Common myeloid progenitor, CD34-positive (primary cell): Measurements from ENCODE around the gene COA7.
"Not testable (repeated sequence)": the region's sequence is repeated elsewhere in the genome, so short reads cannot be mapped to it uniquely, and the experiment has no call there.

Experiments
- CTCF ChIA-PET: fragments of 350-600 bp; sonication (Branson Sonifier 250); formaldehyde crosslinking; loops from one replicate; lab custom pipeline; 2021; ENCODE audit warnings: antibody characterized with exemption; lab: Charles Lee
- POLR2A ChIA-PET: fragments of 350-600 bp; sonication (Branson Sonifier 250); formaldehyde crosslinking; loops from one replicate; lab custom pipeline; 2021; ENCODE audit warnings: antibody characterized with exemption; lab: Charles Lee
- DNase-seq, 3 donors: peaks; one replicate each; pipeline versions ENCODE4 v3.0.0 to v3.0.0-alpha.2; 2013
- H3K27ac ChIP-seq, 2 experiments: 1 replicate in 1 of 2; 2 replicates in 1 of 2; pipeline ENCODE4 v1.7.0; 2013; ENCODE audit warnings: inconsistent platforms in 2 of 2, low read length in 2 of 2, mild to moderate bottlenecking in 2 of 2, low read depth in 1 of 2, moderate library complexity in 1 of 2; ENCODE audit not compliant: severe bottlenecking in 2 of 2, insufficient read depth in 1 of 2, poor library complexity in 1 of 2
- H3K27me3 ChIP-seq, 5 experiments: replicated peaks in 2 of 5; 1 replicate in 3 of 5; 2 replicates in 2 of 5; pipeline versions ENCODE4 v1.6.1 to v1.7.0; 2013; ENCODE audit warnings: low read length in 4 of 5, mild to moderate bottlenecking in 2 of 5, moderate library complexity in 2 of 5, inconsistent platforms in 1 of 5; ENCODE audit not compliant: insufficient read depth in 5 of 5, control insufficient read depth in 4 of 5
- H3K36me3 ChIP-seq, 4 experiments: 1 replicate in 2 of 4; 2 replicates in 2 of 4; pipeline versions ENCODE4 v1.6.1 to v1.7.0; 2013; ENCODE audit warnings: low read length in 3 of 4, control low read depth in 1 of 4, mild to moderate bottlenecking in 1 of 4; ENCODE audit not compliant: control insufficient read depth in 4 of 4, insufficient read depth in 4 of 4
- H3K4me1 ChIP-seq, 4 experiments: 1 replicate in 3 of 4; 2 replicates in 1 of 4; pipeline versions ENCODE4 v1.6.1 to v1.7.1; 2013; ENCODE audit warnings: low read length in 3 of 4, mild to moderate bottlenecking in 3 of 4, control low read depth in 1 of 4, inconsistent platforms in 1 of 4, moderate library complexity in 1 of 4; ENCODE audit not compliant: control insufficient read depth in 4 of 4, insufficient read depth in 4 of 4; ENCODE audit errors: control extremely low read depth in 1 of 4
- H3K4me3 ChIP-seq, 7 experiments: 1 replicate in 4 of 7; 2 replicates in 3 of 7; pipeline versions ENCODE4 v1.5.1 to v1.7.0; 2013; ENCODE audit warnings: mild to moderate bottlenecking in 7 of 7, low read length in 6 of 7, moderate library complexity in 6 of 7, inconsistent platforms in 2 of 7, low read depth in 2 of 7, control low read depth in 1 of 7; ENCODE audit not compliant: insufficient read depth in 4 of 7, control insufficient read depth in 1 of 7; ENCODE audit errors: extremely low read depth in 1 of 7
- H3K9me3 ChIP-seq, 5 experiments: 1 replicate in 4 of 5; 2 replicates in 1 of 5; pipeline versions ENCODE4 v1.6.1 to v1.7.1; 2013; ENCODE audit warnings: low read length in 4 of 5, mild to moderate bottlenecking in 2 of 5, inconsistent platforms in 1 of 5, low read depth in 1 of 5, moderate library complexity in 1 of 5; ENCODE audit not compliant: control insufficient read depth in 4 of 5, insufficient read depth in 2 of 5; ENCODE audit errors: control extremely low read depth in 1 of 5
- WGBS: methylation state at CpG from one replicate; pipeline ENCODE4 v1.1.5; 2013; ENCODE audit not compliant: insufficient coverage; 5-methylcytosine and 5-hydroxymethylcytosine counted together

Gene COA7

DNA sequence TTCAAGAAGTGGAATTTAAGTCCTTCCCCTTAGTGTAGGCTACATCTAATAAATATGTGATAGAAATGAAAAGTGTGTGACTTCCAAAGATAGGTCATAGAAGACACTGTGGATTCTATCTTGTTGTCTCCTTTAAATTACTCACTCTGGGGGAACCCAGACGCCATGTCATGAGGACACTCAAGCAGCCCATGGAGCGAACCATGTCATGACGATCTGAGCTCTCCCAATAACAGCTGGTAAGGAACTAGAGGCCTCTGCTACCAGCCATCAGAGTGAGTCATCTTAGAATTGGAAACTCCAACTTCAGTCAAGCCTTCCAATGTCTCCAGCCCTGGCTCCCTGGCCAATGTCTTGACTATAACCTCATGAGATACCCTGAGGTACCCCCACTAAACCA is 6.3 kb downstream of the COA7 start:
- DNase-seq = no peak
- ChIA-PET POLR2A (no interaction called here), CTCF (no interaction called here)
- Histone ChIP-seq H3K4me3 (no peak overlapping the region), H3K9me3 (no peaks in the 10 kb centered on the region), H3K27ac (no peak overlapping the region), H3K27me3 (no peaks in the 10 kb centered on the region), H3K36me3 (peaks cover 3 to 39% (median 25%) of the 10 kb centered on the region in 4 experiments), H3K4me1 (no peaks in the 10 kb centered on the region)
- 100% methylated on average over 3 of the region's 3 CpGs for WGBS

GRCh38 chr1:52686830-52687229 is 11.3 kb downstream of the COA7 start:
- WGBS = 92% methylated on average over 3 of the region's 5 CpGs
- H3K27ac ChIP-seq = no peak overlapping the region
- CTCF ChIA-PET = interaction anchor here (0.6 to 1.5 kb wide), 10 partner anchors 10 to 320 kb away, joined by 3 to 14 read pairs (median 4); partner anchors contain the start of gene GPX7
- H3K27me3 ChIP-seq = no peaks in the 10 kb centered on the region
- H3K36me3 ChIP-seq = peaks cover 9 to 38% (median 23%) of the 10 kb centered on the region in 4 experiments
- peaks cover 0 to 1% (median 0%) of the 10 kb centered on the region in 4 experiments for H3K4me1 ChIP-seq
- H3K9me3 ChIP-seq = no peaks in the 10 kb centered on the region
- POLR2A ChIA-PET = no interaction called here
- no peak for DNase-seq
- H3K4me3 ChIP-seq = no peak overlapping the region

DNA sequence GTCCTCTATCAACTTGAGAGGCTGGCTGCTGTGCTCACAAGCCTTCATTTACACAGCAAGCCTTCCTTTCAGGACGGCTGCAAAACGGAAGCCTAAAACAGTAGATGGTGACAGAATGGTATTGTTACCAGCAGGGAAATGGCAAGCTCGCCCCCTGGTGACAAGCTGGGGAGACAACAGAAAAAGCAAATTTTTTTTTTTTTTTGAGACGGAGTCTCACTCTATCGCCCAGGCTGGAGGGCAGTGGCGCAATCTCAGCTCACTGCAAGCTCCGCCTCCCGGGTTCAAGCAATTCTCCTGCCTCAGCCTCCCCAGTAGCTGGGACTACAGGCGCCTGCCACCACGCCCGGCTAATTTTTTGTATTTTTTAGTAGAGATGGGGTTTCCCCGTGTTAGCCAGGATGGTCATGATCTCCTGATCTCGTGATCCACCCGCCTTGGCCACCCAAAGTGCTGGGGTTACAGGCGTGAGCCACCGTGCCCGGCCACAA is 11.8 kb downstream of the COA7 start:
- WGBS = 71% methylated on average over 12 of the region's 17 CpGs
- peak; percentile 76 to 90 (median 88) for DNase-seq
- not testable (repeated sequence) for H3K4me3 ChIP-seq, H3K4me1 ChIP-seq, H3K9me3 ChIP-seq, H3K27ac ChIP-seq, H3K27me3 ChIP-seq
- POLR2A ChIA-PET = interaction anchor here (0.6 to 1.1 kb wide), 3 partner anchors 133 to 544 kb away, joined by 3 to 6 read pairs (median 4); partner anchors contain the start of genes ORC1 and PRPF38A
- H3K36me3 ChIP-seq = peaks cover 9 to 34% (median 20%) of the 10 kb centered on the region in 4 experiments
- CTCF ChIA-PET = interaction anchor here (0.6 to 1.5 kb wide), 13 partner anchors 10 to 319 kb away, joined by 3 to 14 read pairs (median 4); partner anchors contain the start of genes GPX7 and ZYG11B

GRCh38 chr1:52684545-52684944 is 13.6 kb downstream of the COA7 start:
- no peak overlapping the region for H3K27ac ChIP-seq
- DNase-seq = no peak
- peaks cover 9 to 30% (median 17%) of the 10 kb centered on the region in 4 experiments for H3K36me3 ChIP-seq
- peaks cover 0 to 1% (median 0%) of the 10 kb centered on the region in 4 experiments for H3K4me1 ChIP-seq
- no peaks in the 10 kb centered on the region for H3K9me3 ChIP-seq
- WGBS = no CpG with 5 or more reads among the region's 1 CpG
- ChIA-PET CTCF (interaction anchor here (0.8 to 1.0 kb wide), 2 partner anchors 91 to 244 kb away, joined by 3 to 4 read pairs; no protein-coding TSS in a partner anchor), POLR2A (no interaction called here)
- H3K4me3 ChIP-seq = no peak overlapping the region
- no peaks in the 10 kb centered on the region for H3K27me3 ChIP-seq

- Histone ChIP-seq H3K4me3 (no peak overlapping the region), H3K27ac (no peak overlapping the region), H3K36me3 (peaks cover 9 to 26% (median 14%) of the 10 kb centered on the region in 4 experiments), H3K9me3 (no peaks in the 10 kb centered on the region), H3K4me1 (peaks cover 0 to 1% (median 0%) of the 10 kb centered on the region in 4 experiments), H3K27me3 (no peaks in the 10 kb centered on the region)
- 96% methylated on average over 4 of the region's 4 CpGs for WGBS
- ChIA-PET POLR2A (no interaction called here), CTCF (no interaction called here)
- DNase-seq = no peak
These were observed 14.7 kb downstream of the COA7 start for GRCh38 chr1:52683367-52683940.

GRCh38 chr1:52681136-52681535 is 17.0 kb downstream of the COA7 start:
- Histone ChIP-seq H3K9me3 (no peaks in the 10 kb centered on the region), H3K36me3 (peaks cover 0 to 7% (median 2%) of the 10 kb centered on the region in 4 experiments), H3K27me3 (no peaks in the 10 kb centered on the region), H3K27ac (no peak overlapping the region), H3K4me1 (peaks cover 0 to 1% (median 0%) of the 10 kb centered on the region in 4 experiments), H3K4me3 (no peak overlapping the region)
- WGBS = 98% methylated on average over 4 of the region's 4 CpGs
- ChIA-PET POLR2A (interaction anchor here (0.6 kb wide), 1 partner anchor 274 kb away, joined by 4 read pairs; no protein-coding TSS in a partner anchor), CTCF (no interaction called here)
- no peak for DNase-seq

- no peaks in the 10 kb centered on the region for H3K9me3 ChIP-seq
- 97% methylated on average over 3 of the region's 3 CpGs for WGBS
- CTCF ChIA-PET = no interaction called here
- no peak overlapping the region for H3K27ac ChIP-seq
- no peaks in the 10 kb centered on the region for H3K27me3 ChIP-seq
- peaks cover 0 to 7% (median 2%) of the 10 kb centered on the region in 4 experiments for H3K36me3 ChIP-seq
- no peak for DNase-seq
- H3K4me1 ChIP-seq = no peaks in the 10 kb centered on the region
- POLR2A ChIA-PET = no interaction called here
- no peak overlapping the region for H3K4me3 ChIP-seq
These were observed 17.8 kb downstream of the COA7 start for GRCh38 chr1:52680353-52680752.
